Thoracic aorta (tissue), 2 donors: ENCODE data around the gene ALAD. TPM values are rescaled to one million over a fixed set of nuclear protein-coding genes. Genes with fewer than 3 reads are reported as not detected.
A peak's percentile ranks its signal among the peaks of the same experiment; 100 is the strongest.

Experiments used
- ATAC-seq: fragments of 150-250 bp; one replicate; pipeline ENCODE4 v1.8.0; 2017; ENCODE audit warnings: low read depth; ENCODE audit not compliant: insufficient number of reproducible peaks, low FRiP score
- DNase-seq: peaks from one replicate; pipeline ENCODE4 v3.0.0-alpha.2; 2020; ENCODE audit warnings: low spot score
- H3K27ac ChIP-seq, 2 donors: fragments of 200-600 bp; sonication (generic); 1 replicate in 1 of 2; 2 replicates in 1 of 2; pipeline ENCODE4 v1.5.1; 2016; ENCODE audit warnings: mild to moderate bottlenecking in 2 of 2, moderate library complexity in 2 of 2
- H3K27me3 ChIP-seq: fragments of 200-600 bp; sonication (generic); replicated peaks from 2 replicates; pipeline ENCODE4 v1.6.0; 2016; ENCODE audit warnings: mild to moderate bottlenecking; ENCODE audit not compliant: insufficient read depth
- H3K36me3 ChIP-seq: fragments of 200-600 bp; sonication (generic); one replicate; pipeline ENCODE4 v1.5.1; 2016
- H3K4me1 ChIP-seq, 2 donors: fragments of 200-600 bp; sonication (generic); 1 replicate in 1 of 2; 2 replicates in 1 of 2; pipeline versions ENCODE4 v1.5.1 to v1.6.0; 2016; ENCODE audit warnings: low read depth in 2 of 2, mild to moderate bottlenecking in 1 of 2; ENCODE audit not compliant: control insufficient read depth in 1 of 2
- H3K4me3 ChIP-seq: fragments of 200-600 bp; sonication (generic); 2 replicates; pipeline ENCODE4 v1.5.1; 2016; ENCODE audit warnings: mild to moderate bottlenecking
- H3K9me3 ChIP-seq: fragments of 200-600 bp; sonication (generic); 2 replicates; pipeline ENCODE4 v1.5.1; 2016
- CTCF ChIP-seq: fragments of 200-600 bp; sonication (generic); IDR thresholded peaks from one replicate; pipeline ENCODE4 v1.5.1; 2019; ENCODE audit warnings: antibody characterized with exemption
- total RNA-seq, 2 donors: library from RNA; depleted of rRNA; stranded (reverse); fragments of >200 nt; gene quantifications; one replicate each; pipeline versions ENCODE4 v1.1.0 to v1.2.3, GENCODE V29; 2016

ALAD gene
- total RNA-seq, 2 donors from 2014 or later: 23.0 to 26.0 TPM

GRCh38 chr9:113355040-113355596 lies 46.0 kb downstream of the ALAD start:
- no peak overlapping the region for H3K4me3 ChIP-seq
- TF ChIP-seq CTCF: no peak
- peaks cover under 1 to 7% of the 10 kb centered on the region in 2 donors for H3K4me1 ChIP-seq
- no peaks in the 10 kb centered on the region for H3K36me3 ChIP-seq
- no peak overlapping the region for H3K27ac ChIP-seq
- DNase-seq (no peak), ATAC-seq (no peak)
- H3K27me3 ChIP-seq: no peaks in the 10 kb centered on the region
- H3K9me3 ChIP-seq: no peaks in the 10 kb centered on the region

- DNase-seq (no peak), ATAC-seq (no peak)
- TF ChIP-seq CTCF: no peak
- Histone ChIP-seq H3K27ac (no peak overlapping the region), H3K9me3 (no peaks in the 10 kb centered on the region), H3K4me1 (peaks cover 4 to 13% of the 10 kb centered on the region in 2 donors), H3K36me3 (no peaks in the 10 kb centered on the region), H3K4me3 (no peak overlapping the region), H3K27me3 (no peaks in the 10 kb centered on the region)
These were observed 48.7 kb downstream of the ALAD start for GRCh38 chr9:113352411-113352810.

- peaks cover 4 to 13% of the 10 kb centered on the region in 2 donors for H3K4me1 ChIP-seq
- ATAC-seq: no peak
These were observed 49.1 kb downstream of the ALAD start for GRCh38 chr9:113352006-113352405.

GRCh38 chr9:113350937-113351336 lies 50.1 kb downstream of the ALAD start:
- H3K4me3 ChIP-seq: no peak overlapping the region
- H3K27me3 ChIP-seq: no peaks in the 10 kb centered on the region
- H3K4me1 ChIP-seq: peaks cover 4 to 13% of the 10 kb centered on the region in 2 donors
- ATAC-seq (no peak), DNase-seq (no peak)
- no peaks in the 10 kb centered on the region for H3K9me3 ChIP-seq
- no peak for TF ChIP-seq CTCF
- H3K36me3 ChIP-seq: no peaks in the 10 kb centered on the region
- H3K27ac ChIP-seq: no peak overlapping the region

More at GRCh38 chr9:113352006-113352405, 49.1 kb downstream of the ALAD start:
- no peak overlapping the region for H3K4me3 ChIP-seq
- DNase-seq: no peak
- H3K9me3 ChIP-seq: no peaks in the 10 kb centered on the region
- H3K27me3 ChIP-seq: no peaks in the 10 kb centered on the region
- no peaks in the 10 kb centered on the region for H3K36me3 ChIP-seq
- H3K27ac ChIP-seq: no peak overlapping the region
- no peak for TF ChIP-seq CTCF

- TF ChIP-seq CTCF: no peak
- no peak for DNase-seq
These were observed 50.9 kb downstream of the ALAD start for GRCh38 chr9:113350107-113350661.

More at GRCh38 chr9:113350107-113350661, 50.9 kb downstream of the ALAD start:
- Histone ChIP-seq H3K4me1 (peaks cover 4 to 13% of the 10 kb centered on the region in 2 donors), H3K27ac (no peak overlapping the region), H3K9me3 (no peaks in the 10 kb centered on the region), H3K4me3 (peak overlapping the region; percentile 73), H3K27me3 (no peaks in the 10 kb centered on the region), H3K36me3 (no peaks in the 10 kb centered on the region)
- ATAC-seq: no peak
